HCT116 (cell line): ENCODE data around the gene WEE1. TPM values are rescaled to one million over a fixed set of nuclear protein-coding genes. Genes with fewer than 3 reads are reported as not detected.

Experiments
- ATAC-seq: fragments of 200-7000 bp; cut with Tn5 transposase; 2 replicates; pipeline ENCODE4 v1.9.1; 2020; ENCODE audit warnings: mild to moderate bottlenecking, moderate library complexity
- BruUV-seq: library from RNA; stranded (reverse); fragments of 400-500 nt; replicated peaks from 2 replicates; lab custom pipeline; 2021; lab: Mats Ljungman, UMichigan
- CTCF ChIA-PET: fragments of 300-600 bp; sonication (Branson Sonifier 250); formaldehyde crosslinking; loops from one replicate; lab custom pipeline; 2021; ENCODE audit warnings: antibody characterized with exemption; lab: Charles Lee
- POLR2A ChIA-PET: fragments of 300-600, 350-600 bp; sonication (Branson Sonifier 250); formaldehyde crosslinking; loops from one replicate; lab custom pipeline; 2021; ENCODE audit warnings: antibody characterized with exemption; lab: Charles Lee
- RAD21 ChIA-PET, 2 experiments: fragments of 300-600 bp; sonication (Branson Sonifier 250); formaldehyde crosslinking; loops; one replicate each; lab custom pipeline; 2023; ENCODE audit warnings: low total read pairs in 2 of 2; ENCODE audit not compliant: uncharacterized antibody in 2 of 2, unreplicated experiment in 2 of 2, low non-redundant PET in 1 of 2; lab: Charles Lee
- DNase-seq: peaks from one replicate; pipeline ENCODE4 v3.0.0-alpha.2; 2010; ENCODE audit warnings: low read depth, low spot score
- H2AFZ ChIP-seq: fragments of 200-600 bp; shearing (Covaris generic), sonication (generic); 2 replicates; pipeline ENCODE4 v1.6.1; 2017; ENCODE audit warnings: low read depth, mixed run types, mixed read lengths, antibody characterized with exemption, low read length; ENCODE audit not compliant: poor library complexity, severe bottlenecking
- H3K27ac ChIP-seq: 2 replicates; pipeline ENCODE4 v1.5.1; 2012; ENCODE audit warnings: low read depth, low read length
- H3K27me3 ChIP-seq: fragments of 200-600 bp; sonication (generic); 2 replicates; pipeline ENCODE4 v1.6.1; 2016; ENCODE audit warnings: mixed run types, low read length, mixed read lengths; ENCODE audit not compliant: insufficient read depth
- H3K36me3 ChIP-seq, 2 experiments: fragments of 200-500 bp in 1 of 2; fragments of 200-600 bp in 1 of 2; sonication (Bioruptor generic) in 1 of 2; sonication (generic) in 1 of 2; 2 replicates each; pipeline versions ENCODE4 v1.5.1 to v1.6.1; 2014 to 2016; ENCODE audit warnings: low read length in 2 of 2, inconsistent platforms in 1 of 2, mixed read lengths in 1 of 2, mixed run types in 1 of 2; ENCODE audit not compliant: insufficient read depth in 2 of 2, control insufficient read depth in 1 of 2
- H3K4me1 ChIP-seq, 2 experiments: fragments of 200-600 bp in 1 of 2; sonication (generic) in 1 of 2; 2 replicates each; pipeline versions ENCODE4 v1.5.1 to v1.6.1; 2012 to 2017; ENCODE audit warnings: low read length in 2 of 2, inconsistent platforms in 1 of 2, mild to moderate bottlenecking in 1 of 2, mixed read lengths in 1 of 2, mixed run types in 1 of 2, moderate library complexity in 1 of 2; ENCODE audit not compliant: insufficient read depth in 2 of 2, control insufficient read depth in 1 of 2
- H3K4me2 ChIP-seq: fragments of 200-600 bp; sonication (generic); 2 replicates; pipeline ENCODE4 v1.6.1; 2017; ENCODE audit warnings: mixed run types, low read length, mixed read lengths
- H3K4me3 ChIP-seq, 2 experiments: fragments of 200-600 bp in 1 of 2; sonication (generic) in 1 of 2; replicated peaks in 1 of 2; 2 replicates each; pipeline ENCODE4 v1.5.1; 2011 to 2016; ENCODE audit warnings: low read length in 2 of 2, control low read depth in 1 of 2, low read depth in 1 of 2, mild to moderate bottlenecking in 1 of 2, mixed read lengths in 1 of 2, mixed run types in 1 of 2
- H3K79me2 ChIP-seq: fragments of 200-600 bp; sonication (generic); 2 replicates; pipeline ENCODE4 v1.6.1; 2017; ENCODE audit warnings: mild to moderate bottlenecking, mixed run types, low read length, moderate library complexity, mixed read lengths; ENCODE audit not compliant: insufficient read depth
- H3K9ac ChIP-seq: fragments of 200-600 bp; sonication (generic); 2 replicates; pipeline ENCODE4 v1.6.1; 2016; ENCODE audit warnings: low read length, mixed read lengths
- H3K9me2 ChIP-seq: fragments of 200-600 bp; sonication (generic), shearing (Covaris generic); 2 replicates; pipeline ENCODE4 v1.6.1; 2017; ENCODE audit warnings: mixed run types, mild to moderate bottlenecking, moderate library complexity; ENCODE audit not compliant: insufficient read depth
- H3K9me3 ChIP-seq, 2 experiments: fragments of 200-500 bp in 1 of 2; fragments of 200-600 bp in 1 of 2; sonication (Bioruptor generic) in 1 of 2; sonication (generic) in 1 of 2; 2 replicates each; pipeline ENCODE4 v1.6.1; 2014 to 2017; ENCODE audit warnings: low read length in 2 of 2, mixed read lengths in 2 of 2, inconsistent platforms in 1 of 2, low read depth in 1 of 2, mild to moderate bottlenecking in 1 of 2, mixed run types in 1 of 2, moderate library complexity in 1 of 2; ENCODE audit not compliant: control insufficient read depth in 1 of 2, insufficient read depth in 1 of 2
- H4K20me1 ChIP-seq: fragments of 200-600 bp; sonication (generic), shearing (Covaris generic); 2 replicates; pipeline ENCODE4 v1.6.1; 2017; ENCODE audit warnings: mixed run types, mild to moderate bottlenecking, moderate library complexity; ENCODE audit not compliant: insufficient read depth
- CBX3 ChIP-seq: IDR thresholded peaks from 2 replicates; pipeline ENCODE4 v1.6.1; 2012; ENCODE audit warnings: low read depth
- EZH2 ChIP-seq: fragments of 200-600 bp; sonication (generic); IDR thresholded peaks from 2 replicates; pipeline ENCODE4 v1.6.1; 2017; ENCODE audit warnings: antibody characterized with exemption, mixed run types
- POLR2AphosphoS5 ChIP-seq: IDR thresholded peaks from 2 replicates; pipeline ENCODE4 v1.6.1; 2011; ENCODE audit warnings: mild to moderate bottlenecking, low read depth, low read length, moderate library complexity
- SP1 ChIP-seq: IDR thresholded peaks from 2 replicates; pipeline ENCODE4 v1.6.1; 2012; ENCODE audit warnings: low read depth
- ZFX ChIP-seq: fragments of 450-650 bp; IDR thresholded peaks from 2 replicates; pipeline ENCODE4 v1.6.1; 2017
- intact Hi-C: fragments of 100-400 bp; cut with micrococcal nuclease; formaldehyde crosslinking; loops from 2 replicates; pipeline ENCODE4 v1.10.0; 2022
- total RNA-seq: library from RNA; stranded (reverse); gene quantifications from one replicate; pipeline ENCODE4 v1.2.1, GENCODE V29; 2021; ENCODE audit not compliant: unreplicated experiment
- TF ChIP-seq, protein P1 (sequence below): IDR thresholded peaks from 2 replicates; pipeline ENCODE4 v1.6.1; 2012
- TF ChIP-seq, protein P2 (sequence below): IDR thresholded peaks from 2 replicates; pipeline ENCODE4 v1.6.1; 2012
- TF ChIP-seq, protein P3 (sequence below): IDR thresholded peaks from 2 replicates; pipeline ENCODE4 v1.6.1; 2011; ENCODE audit warnings: mild to moderate bottlenecking, low read length, moderate library complexity; ENCODE audit not compliant: insufficient replicate concordance; ENCODE audit errors: extremely low read depth

Gene WEE1
- total RNA-seq, 1 experiment from 2014 or later: 50.8 TPM

DNA sequence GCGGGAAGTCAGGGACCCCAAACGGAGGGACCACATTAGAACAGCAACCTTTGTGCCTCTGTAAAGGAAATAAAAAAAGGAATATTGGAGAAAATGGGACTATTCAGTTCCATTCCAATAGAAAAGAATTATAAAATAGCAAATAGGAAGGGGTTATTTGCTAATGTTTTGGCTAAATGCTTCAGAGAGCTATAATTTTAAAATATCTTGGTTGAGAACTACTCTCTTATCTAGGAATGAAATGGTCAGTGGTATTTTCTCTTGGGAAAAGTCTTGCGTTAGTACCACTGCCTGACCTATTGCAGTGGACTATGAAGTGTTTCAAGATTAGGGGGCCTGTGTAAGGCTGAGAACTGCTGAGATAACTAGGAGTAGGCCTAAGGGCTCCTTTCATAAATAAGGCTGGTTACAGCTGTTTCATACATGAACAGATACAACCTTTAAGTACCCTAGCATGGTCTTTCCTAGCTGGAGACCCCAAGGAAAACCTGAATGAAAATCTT, 6.9 kb upstream of the WEE1 start (continued):
- no peak; the same call in 1 of the 2 replicates for TF ChIP-seq ZFX

DNA sequence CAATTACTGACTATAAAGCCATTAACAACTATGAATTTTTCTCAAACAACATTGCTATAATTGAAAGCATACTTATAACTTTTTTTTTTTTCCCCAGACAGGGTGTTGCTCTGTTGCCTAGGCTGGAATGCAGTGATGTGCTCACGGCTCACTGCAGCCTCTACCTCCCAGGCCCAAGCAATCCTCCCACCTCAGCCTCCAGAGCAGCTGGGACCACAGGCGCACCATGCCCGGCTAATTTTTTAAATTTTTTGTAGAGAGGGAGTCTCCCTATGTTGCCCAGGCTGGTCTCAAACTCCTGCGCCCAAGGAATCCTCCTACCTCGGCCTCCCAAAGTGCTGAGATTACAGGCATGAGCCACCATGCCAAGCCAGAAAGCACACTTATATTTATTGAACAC, 6.1 kb upstream of the WEE1 start:
- Histone ChIP-seq H3K4me3 (no peak overlapping the region), H3K79me2 (no peaks in the 10 kb centered on the region), H2AFZ (no peak overlapping the region), H3K36me3 (no peaks in the 10 kb centered on the region), H3K27me3 (no peaks in the 10 kb centered on the region), H3K4me1 (peaks cover 43 to 76% of the 10 kb centered on the region in 2 experiments), H3K9me2 (no peaks in the 10 kb centered on the region), H4K20me1 (no peaks in the 10 kb centered on the region), H3K27ac (no peak overlapping the region), H3K9ac (no peak overlapping the region), H3K9me3 (no peaks in the 10 kb centered on the region), H3K4me2 (no peak overlapping the region)
- DNase-seq (no peak), ATAC-seq (no peak)
- BruUV-seq: no TSS peak
- POLR2A ChIA-PET: no interaction called here
- intact Hi-C loops: no loop called here
- CTCF ChIA-PET: no interaction called here
- RAD21 ChIA-PET: no interaction called here
- TF ChIP-seq, protein P1, sequence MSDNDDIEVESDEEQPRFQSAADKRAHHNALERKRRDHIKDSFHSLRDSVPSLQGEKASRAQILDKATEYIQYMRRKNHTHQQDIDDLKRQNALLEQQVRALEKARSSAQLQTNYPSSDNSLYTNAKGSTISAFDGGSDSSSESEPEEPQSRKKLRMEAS: no peak
- TF ChIP-seq SP1: no peak
- TF ChIP-seq CBX3: no peak
- TF ChIP-seq POLR2AphosphoS5: no peak
- TF ChIP-seq, protein P2, sequence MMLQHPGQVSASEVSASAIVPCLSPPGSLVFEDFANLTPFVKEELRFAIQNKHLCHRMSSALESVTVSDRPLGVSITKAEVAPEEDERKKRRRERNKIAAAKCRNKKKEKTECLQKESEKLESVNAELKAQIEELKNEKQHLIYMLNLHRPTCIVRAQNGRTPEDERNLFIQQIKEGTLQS: no peak
- TF ChIP-seq, protein P3, sequence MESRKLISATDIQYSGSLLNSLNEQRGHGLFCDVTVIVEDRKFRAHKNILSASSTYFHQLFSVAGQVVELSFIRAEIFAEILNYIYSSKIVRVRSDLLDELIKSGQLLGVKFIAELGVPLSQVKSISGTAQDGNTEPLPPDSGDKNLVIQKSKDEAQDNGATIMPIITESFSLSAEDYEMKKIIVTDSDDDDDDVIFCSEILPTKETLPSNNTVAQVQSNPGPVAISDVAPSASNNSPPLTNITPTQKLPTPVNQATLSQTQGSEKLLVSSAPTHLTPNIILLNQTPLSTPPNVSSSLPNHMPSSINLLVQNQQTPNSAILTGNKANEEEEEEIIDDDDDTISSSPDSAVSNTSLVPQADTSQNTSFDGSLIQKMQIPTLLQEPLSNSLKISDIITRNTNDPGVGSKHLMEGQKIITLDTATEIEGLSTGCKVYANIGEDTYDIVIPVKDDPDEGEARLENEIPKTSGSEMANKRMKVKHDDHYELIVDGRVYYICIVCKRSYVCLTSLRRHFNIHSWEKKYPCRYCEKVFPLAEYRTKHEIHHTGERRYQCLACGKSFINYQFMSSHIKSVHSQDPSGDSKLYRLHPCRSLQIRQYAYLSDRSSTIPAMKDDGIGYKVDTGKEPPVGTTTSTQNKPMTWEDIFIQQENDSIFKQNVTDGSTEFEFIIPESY: no peak
- TF ChIP-seq EZH2: no peak
